ENCODE results near the gene UPP1. TPM values are rescaled to one million over a fixed set of nuclear protein-coding genes. Genes with fewer than 3 reads are reported as not detected.

The UPP1 gene
- total RNA-seq, 1 donor from 2014 or later = 4.4 TPM

GRCh38 chr7:48045195-48045765 is 43.8 kb upstream of the UPP1 start:
- TF ChIP-seq CTCF (IDR thresholded peaks at IDR 0.05; ENCODE audit: unreplicated experiment) = no peak
- no peaks in the 10 kb centered on the region for H3K9me3 Mint-ChIP-seq

GRCh38 chr7:48046458-48046857 is 42.6 kb upstream of the UPP1 start:
- Mint-ChIP-seq H3K4me3 (no peak overlapping the region), H3K27ac (no peak overlapping the region), H3K27me3 (ENCODE audit: low read depth) (peaks cover 2% of the 10 kb centered on the region), H3K4me1 (peaks cover 12% of the 10 kb centered on the region), H3K36me3 (no peaks in the 10 kb centered on the region), H3K9me3 (no peaks in the 10 kb centered on the region)
- DNase-seq (ENCODE audit: low spot score in 2 of 2, unreplicated experiment in 2 of 2) = no peak
- TF ChIP-seq CTCF (IDR thresholded peaks at IDR 0.05; ENCODE audit: unreplicated experiment) = no peak

More at GRCh38 chr7:48045195-48045765, 43.8 kb upstream of the UPP1 start:
- Mint-ChIP-seq H3K36me3 (no peaks in the 10 kb centered on the region), H3K27me3 (ENCODE audit: low read depth) (no peaks in the 10 kb centered on the region), H3K4me3 (no peak overlapping the region), H3K4me1 (peaks cover 12% of the 10 kb centered on the region), H3K27ac (no peak overlapping the region)
- DNase-seq (ENCODE audit: low spot score in 2 of 2, unreplicated experiment in 2 of 2) = no peak

GRCh38 chr7:48048113-48048512 is 41.0 kb upstream of the UPP1 start:
- Mint-ChIP-seq H3K4me3 (no peak overlapping the region), H3K36me3 (no peaks in the 10 kb centered on the region), H3K9me3 (no peaks in the 10 kb centered on the region), H3K27ac (no peak overlapping the region), H3K27me3 (ENCODE audit: low read depth) (peaks cover 2% of the 10 kb centered on the region), H3K4me1 (peaks cover 12% of the 10 kb centered on the region)
- no peak for TF ChIP-seq CTCF (IDR thresholded peaks at IDR 0.05; ENCODE audit: unreplicated experiment)
- DNase-seq (ENCODE audit: low spot score in 2 of 2, unreplicated experiment in 2 of 2) = no peak

GRCh38 chr7:48049850-48050249 is 39.2 kb upstream of the UPP1 start:
- H3K9me3 Mint-ChIP-seq = peaks cover 3% of the 10 kb centered on the region

GRCh38 chr7:48052748-48053147 is 36.3 kb upstream of the UPP1 start:
- Mint-ChIP-seq H3K36me3 (peaks cover 2% of the 10 kb centered on the region), H3K9me3 (peaks cover 18% of the 10 kb centered on the region), H3K4me1 (peaks cover 5% of the 10 kb centered on the region), H3K27me3 (ENCODE audit: low read depth) (peaks cover 2% of the 10 kb centered on the region), H3K27ac (no peak overlapping the region), H3K4me3 (no peak overlapping the region)
- TF ChIP-seq CTCF (IDR thresholded peaks at IDR 0.05; ENCODE audit: unreplicated experiment) = no peak
- no peak for DNase-seq (ENCODE audit: low spot score in 2 of 2, unreplicated experiment in 2 of 2)

More at GRCh38 chr7:48049850-48050249, 39.2 kb upstream of the UPP1 start:
- H3K4me1 Mint-ChIP-seq = peaks cover 12% of the 10 kb centered on the region
- DNase-seq (ENCODE audit: low spot score in 2 of 2, unreplicated experiment in 2 of 2) = no peak
- peaks cover 2% of the 10 kb centered on the region for H3K27me3 Mint-ChIP-seq (ENCODE audit: low read depth)
- H3K4me3 Mint-ChIP-seq = no peak overlapping the region
- H3K36me3 Mint-ChIP-seq = no peaks in the 10 kb centered on the region
- no peak for TF ChIP-seq CTCF (IDR thresholded peaks at IDR 0.05; ENCODE audit: unreplicated experiment)
- no peak overlapping the region for H3K27ac Mint-ChIP-seq

GRCh38 chr7:48053736-48054135 is 35.3 kb upstream of the UPP1 start:
- DNase-seq (ENCODE audit: low spot score in 2 of 2, unreplicated experiment in 2 of 2) = no peak
- Mint-ChIP-seq H3K36me3 (peaks cover 2% of the 10 kb centered on the region), H3K4me1 (peaks cover 5% of the 10 kb centered on the region), H3K9me3 (peaks cover 26% of the 10 kb centered on the region), H3K27ac (no peak overlapping the region), H3K27me3 (ENCODE audit: low read depth) (peaks cover 2% of the 10 kb centered on the region), H3K4me3 (no peak overlapping the region)
- TF ChIP-seq CTCF (IDR thresholded peaks at IDR 0.05; ENCODE audit: unreplicated experiment) = no peak
